DND-41 (cell line): ENCODE results near the gene FAM200C.

Experiments used
- EZH2 ChIP-seq: IDR thresholded peaks from 3 replicates; pipeline ENCODE4 v1.6.1; 2012; ENCODE audit warnings: borderline replicate concordance, low read depth, mild to moderate bottlenecking, moderate library complexity, low read length, inconsistent platforms; ENCODE audit not compliant: severe bottlenecking
- TF ChIP-seq, protein P1 (sequence below): IDR thresholded peaks from 2 replicates; pipeline ENCODE4 v1.5.1; 2012; ENCODE audit warnings: borderline replicate concordance, low read length, moderate library complexity, mild to moderate bottlenecking; ENCODE audit not compliant: poor library complexity, severe bottlenecking; ENCODE audit errors: extremely low read depth

DNA sequence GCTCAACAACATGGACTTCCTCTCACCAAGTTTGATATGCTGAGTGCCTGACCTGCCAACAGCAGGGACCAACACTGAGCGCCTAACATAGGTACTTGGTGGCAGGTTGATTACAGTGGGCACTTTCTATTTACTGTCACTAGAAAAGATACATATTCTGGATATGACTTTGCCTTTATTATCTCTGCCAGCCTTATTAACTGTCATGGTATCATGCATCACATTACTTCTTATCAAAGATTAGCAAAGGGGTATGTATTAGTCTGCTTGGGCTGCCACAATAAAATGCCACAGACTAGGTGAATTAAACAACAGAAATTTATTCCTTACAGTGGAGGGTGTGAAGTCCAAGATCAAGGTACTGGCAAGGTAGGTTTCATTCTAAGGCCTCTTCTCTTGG, 15.2 kb downstream of the FAM200C start:
- TF ChIP-seq, protein P1, sequence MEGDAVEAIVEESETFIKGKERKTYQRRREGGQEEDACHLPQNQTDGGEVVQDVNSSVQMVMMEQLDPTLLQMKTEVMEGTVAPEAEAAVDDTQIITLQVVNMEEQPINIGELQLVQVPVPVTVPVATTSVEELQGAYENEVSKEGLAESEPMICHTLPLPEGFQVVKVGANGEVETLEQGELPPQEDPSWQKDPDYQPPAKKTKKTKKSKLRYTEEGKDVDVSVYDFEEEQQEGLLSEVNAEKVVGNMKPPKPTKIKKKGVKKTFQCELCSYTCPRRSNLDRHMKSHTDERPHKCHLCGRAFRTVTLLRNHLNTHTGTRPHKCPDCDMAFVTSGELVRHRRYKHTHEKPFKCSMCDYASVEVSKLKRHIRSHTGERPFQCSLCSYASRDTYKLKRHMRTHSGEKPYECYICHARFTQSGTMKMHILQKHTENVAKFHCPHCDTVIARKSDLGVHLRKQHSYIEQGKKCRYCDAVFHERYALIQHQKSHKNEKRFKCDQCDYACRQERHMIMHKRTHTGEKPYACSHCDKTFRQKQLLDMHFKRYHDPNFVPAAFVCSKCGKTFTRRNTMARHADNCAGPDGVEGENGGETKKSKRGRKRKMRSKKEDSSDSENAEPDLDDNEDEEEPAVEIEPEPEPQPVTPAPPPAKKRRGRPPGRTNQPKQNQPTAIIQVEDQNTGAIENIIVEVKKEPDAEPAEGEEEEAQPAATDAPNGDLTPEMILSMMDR = no peak
- no peak for TF ChIP-seq EZH2
